Endothelial cell of umbilical vein (primary cell): Measurements from ENCODE around the gene ABCC11. TPM values are rescaled to one million over a fixed set of nuclear protein-coding genes. Genes with fewer than 3 reads are reported as not detected.

ENCODE experiments used
- BruUV-seq: library from RNA; stranded (reverse); fragments of 400-500 nt; replicated peaks from 2 replicates; lab custom pipeline; 2021; lab: Mats Ljungman, UMichigan
- CTCF ChIA-PET: fragments of 300-600, 350-600 bp; sonication (Branson Sonifier 250); formaldehyde crosslinking; loops from one replicate; lab custom pipeline; 2021; ENCODE audit warnings: antibody characterized with exemption, inconsistent platforms; lab: Charles Lee
- POLR2A ChIA-PET: fragments of 300-600, 350-600 bp; sonication (Branson Sonifier 250); formaldehyde crosslinking; loops from one replicate; lab custom pipeline; 2021; ENCODE audit warnings: antibody characterized with exemption, inconsistent platforms; lab: Charles Lee
- DNase-seq: peaks from one replicate; pipeline ENCODE4 v3.0.0-alpha.2; 2011; ENCODE audit warnings: low read depth, low spot score
- FAIRE-seq: peaks from 2 replicates; lab custom pipeline; 2011; peaks lifted over from hg19 to GRCh38; lab: Jason Lieb, UNC
- H2AFZ ChIP-seq: 2 replicates; pipeline ENCODE4 v1.6.0; 2012; ENCODE audit warnings: low read depth, low read length, control low read depth, inconsistent platforms
- H3K27ac ChIP-seq: 2 replicates; pipeline ENCODE4 v1.5.1; 2011; ENCODE audit warnings: low read depth, mild to moderate bottlenecking, control low read depth, low read length, moderate library complexity; ENCODE audit not compliant: insufficient read depth
- H3K27me3 ChIP-seq, 2 experiments: 2 replicates each; pipeline versions ENCODE4 v1.6.0 to v1.6.1; 2011; ENCODE audit warnings: low read length in 2 of 2, mixed read lengths in 1 of 2; ENCODE audit not compliant: control insufficient read depth in 2 of 2, insufficient read depth in 2 of 2
- H3K36me3 ChIP-seq, 2 experiments: 2 replicates in 1 of 2; 3 replicates in 1 of 2; pipeline ENCODE4 v1.5.1; 2011; ENCODE audit warnings: low read length in 2 of 2, mild to moderate bottlenecking in 1 of 2, moderate library complexity in 1 of 2; ENCODE audit not compliant: control insufficient read depth in 2 of 2, insufficient read depth in 2 of 2; ENCODE audit errors: extremely low read depth in 1 of 2
- H3K4me1 ChIP-seq: 3 replicates; pipeline ENCODE4 v1.5.1; 2011; ENCODE audit warnings: mild to moderate bottlenecking, low read length; ENCODE audit not compliant: control insufficient read depth, insufficient read depth; ENCODE audit errors: extremely low read depth
- H3K4me2 ChIP-seq: 2 replicates; pipeline ENCODE4 v1.6.1; 2011; ENCODE audit warnings: low read length, control low read depth, mixed read lengths; ENCODE audit not compliant: insufficient read depth
- H3K4me3 ChIP-seq, 3 experiments: fragments of 200-600 bp in 1 of 3; sonication (generic), shearing (Covaris generic) in 1 of 3; replicated peaks in 1 of 3; 2 replicates each; pipeline ENCODE4 v1.5.1; 2011 to 2016; ENCODE audit warnings: control low read depth in 3 of 3, low read length in 3 of 3, mild to moderate bottlenecking in 2 of 3, inconsistent platforms in 1 of 3, low read depth in 1 of 3, moderate library complexity in 1 of 3; ENCODE audit not compliant: insufficient read depth in 1 of 3
- H3K79me2 ChIP-seq: 2 replicates; pipeline ENCODE4 v1.6.0; 2012; ENCODE audit warnings: low read length, inconsistent platforms; ENCODE audit not compliant: control insufficient read depth, insufficient read depth
- H3K9ac ChIP-seq: replicated peaks from 2 replicates; pipeline ENCODE3; 2011; ENCODE audit warnings: low read length, control low read depth; ENCODE audit not compliant: insufficient read depth; ENCODE audit errors: extremely low read depth
- H3K9me1 ChIP-seq: replicated peaks from 3 replicates; pipeline ENCODE4 v1.6.0; 2011; ENCODE audit warnings: mild to moderate bottlenecking, low read length; ENCODE audit not compliant: control insufficient read depth, insufficient read depth; ENCODE audit errors: extremely low read depth
- H3K9me3 ChIP-seq: replicated peaks from 2 replicates; pipeline ENCODE4 v1.5.1; 2012; ENCODE audit warnings: low read length, inconsistent platforms; ENCODE audit not compliant: control insufficient read depth, insufficient read depth
- H4K20me1 ChIP-seq: replicated peaks from 2 replicates; pipeline ENCODE3; 2011; ENCODE audit warnings: mild to moderate bottlenecking, low read length; ENCODE audit not compliant: control insufficient read depth, insufficient read depth; ENCODE audit errors: extremely low read depth
- CTCF ChIP-seq, 2 donors: IDR thresholded peaks; 1 replicate in 1 of 2; 2 replicates in 1 of 2; pipeline ENCODE4 v1.5.1; 2011; ENCODE audit warnings: low read length in 2 of 2, mild to moderate bottlenecking in 2 of 2, moderate library complexity in 2 of 2, control low read depth in 1 of 2, inconsistent platforms in 1 of 2, low read depth in 1 of 2; ENCODE audit not compliant: insufficient read depth in 1 of 2; ENCODE audit errors: extremely low read depth in 1 of 2
- EZH2 ChIP-seq: IDR thresholded peaks from 2 replicates; pipeline ENCODE4 v1.6.1; 2012; ENCODE audit warnings: borderline replicate concordance, low read depth, mild to moderate bottlenecking, moderate library complexity, low read length, inconsistent platforms; ENCODE audit not compliant: severe bottlenecking
- FOS ChIP-seq: IDR thresholded peaks from 2 replicates; pipeline ENCODE4 v1.6.1; 2011; ENCODE audit warnings: mild to moderate bottlenecking, low read length, moderate library complexity, borderline replicate concordance; ENCODE audit not compliant: insufficient read depth
- GATA2 ChIP-seq: IDR thresholded peaks from 2 replicates; pipeline ENCODE4 v1.7.0; 2011; ENCODE audit warnings: low read depth, mild to moderate bottlenecking, moderate library complexity, mixed read lengths, low read length; ENCODE audit not compliant: insufficient read length, insufficient read depth
- JUN ChIP-seq: IDR thresholded peaks from 2 replicates; pipeline ENCODE4 v1.6.1; 2011; ENCODE audit warnings: borderline replicate concordance, low read depth; ENCODE audit not compliant: insufficient read length, insufficient read depth
- MAX ChIP-seq: IDR thresholded peaks from 2 replicates; pipeline ENCODE4 v1.6.1; 2011; ENCODE audit not compliant: insufficient read depth, insufficient read length
- MYC ChIP-seq: IDR thresholded peaks from one replicate; pipeline ENCODE4 v1.6.1; 2011; ENCODE audit warnings: mild to moderate bottlenecking, low read depth, low read length
- POLR2A ChIP-seq: IDR thresholded peaks from 2 replicates; pipeline ENCODE4 v1.6.1; 2012; ENCODE audit warnings: low read depth, mild to moderate bottlenecking, control low read depth, low read length
- POLR2AphosphoS5 ChIP-seq: IDR thresholded peaks from 2 replicates; pipeline ENCODE4 v1.6.1; 2012; ENCODE audit warnings: low read depth, mild to moderate bottlenecking, control low read depth, low read length, moderate library complexity; ENCODE audit not compliant: insufficient read depth
- dilution Hi-C: fragments of 300-500 bp; cut with MboI; formaldehyde crosslinking; loops from one replicate; pipeline ENCODE4 v1.15.0; 2019; ENCODE audit warnings: low sequenced_read_pairs; ENCODE audit not compliant: extremely low pct_ligation_motif_present
- intact Hi-C: fragments of 100-400 bp; cut with micrococcal nuclease; formaldehyde crosslinking; loops from one replicate; pipeline ENCODE4 v1.10.0; 2022
- polyA plus RNA-seq, 4 experiments: library from polyadenylated mRNA; depleted of rRNA in 3 of 4; stranded (reverse) in 3 of 4; unstranded in 1 of 4; fragments of >200 nt; gene quantifications; 2 replicates each; pipeline versions ENCODE4 v1.2.1 to v1.2.3, GENCODE V29; 2011 to 2012; ENCODE audit warnings: missing spikeins in 1 of 4
- total RNA-seq: library from RNA; stranded (reverse); gene quantifications from 2 replicates; pipeline ENCODE4 v1.2.3, GENCODE V29; 2021

ABCC11 gene
- total and polyA plus RNA-seq, 2 donors (not counting 3 experiments of a cell fraction or from before 2014, with no cell fraction given): 0.08 TPM; not detected in 1

- Histone ChIP-seq H4K20me1 (no peaks in the 10 kb centered on the region), H3K4me1 (no peaks in the 10 kb centered on the region), H3K27ac (no peak overlapping the region), H3K9me3 (no peaks in the 10 kb centered on the region), H3K79me2 (no peaks in the 10 kb centered on the region), H3K4me2 (no peak overlapping the region), H3K27me3 (no peaks in the 10 kb centered on the region), H3K4me3 (no peak overlapping the region), H2AFZ (no peak overlapping the region), H3K9ac (no peak overlapping the region), H3K36me3 (peaks cover 0 to 3% of the 10 kb centered on the region in 2 experiments), H3K9me1 (peaks cover 2% of the 10 kb centered on the region)
- no peak for FAIRE-seq
- TF ChIP-seq POLR2A (no peak), CTCF (IDR thresholded peaks at IDR 0.05; ENCODE audit: extremely low read depth in 1 of 2, insufficient read depth in 1 of 2, low read depth in 1 of 2, low read length in 2 of 2) (no peak), JUN (no peak), FOS (no peak), MAX (no peak), MYC (no peak), EZH2 (no peak), POLR2AphosphoS5 (no peak), GATA2 (no peak)
- DNase-seq: no peak
- POLR2A ChIA-PET: no interaction called here
- intact Hi-C loops (no loop called here), dilution Hi-C loops (no loop called here)
- no TSS peak for BruUV-seq
- CTCF ChIA-PET: interaction anchor here (1.2 kb wide), 1 partner anchor 11 kb away, joined by 3 read pairs; no protein-coding TSS in a partner anchor
Observed at GRCh38 chr16:48284772-48285409, 37.6 kb upstream of the ABCC11 start.
